Measurements from ENCODE around the gene NOG.

GRCh38 chr17:56545106-56545505, 48.4 kb upstream of the NOG start:
- no peak for TF ChIP-seq POLR2A (IDR thresholded peaks at IDR 0.05)
- TF ChIP-seq, protein P1, sequence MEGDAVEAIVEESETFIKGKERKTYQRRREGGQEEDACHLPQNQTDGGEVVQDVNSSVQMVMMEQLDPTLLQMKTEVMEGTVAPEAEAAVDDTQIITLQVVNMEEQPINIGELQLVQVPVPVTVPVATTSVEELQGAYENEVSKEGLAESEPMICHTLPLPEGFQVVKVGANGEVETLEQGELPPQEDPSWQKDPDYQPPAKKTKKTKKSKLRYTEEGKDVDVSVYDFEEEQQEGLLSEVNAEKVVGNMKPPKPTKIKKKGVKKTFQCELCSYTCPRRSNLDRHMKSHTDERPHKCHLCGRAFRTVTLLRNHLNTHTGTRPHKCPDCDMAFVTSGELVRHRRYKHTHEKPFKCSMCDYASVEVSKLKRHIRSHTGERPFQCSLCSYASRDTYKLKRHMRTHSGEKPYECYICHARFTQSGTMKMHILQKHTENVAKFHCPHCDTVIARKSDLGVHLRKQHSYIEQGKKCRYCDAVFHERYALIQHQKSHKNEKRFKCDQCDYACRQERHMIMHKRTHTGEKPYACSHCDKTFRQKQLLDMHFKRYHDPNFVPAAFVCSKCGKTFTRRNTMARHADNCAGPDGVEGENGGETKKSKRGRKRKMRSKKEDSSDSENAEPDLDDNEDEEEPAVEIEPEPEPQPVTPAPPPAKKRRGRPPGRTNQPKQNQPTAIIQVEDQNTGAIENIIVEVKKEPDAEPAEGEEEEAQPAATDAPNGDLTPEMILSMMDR (IDR thresholded peaks at IDR 0.05), result no peak
